H1 (cell line): ENCODE data around the gene TGFB3. TPM values are rescaled to one million over a fixed set of nuclear protein-coding genes. Genes with fewer than 3 reads are reported as not detected.
A peak's percentile ranks its signal among the peaks of the same experiment; 100 is the strongest.

Experiments used
- CTCF ChIA-PET: fragments of 300-600 bp; sonication (Branson Sonifier 250); formaldehyde crosslinking; loops from one replicate; lab custom pipeline; 2021; ENCODE audit not compliant: partially characterized antibody; lab: Charles Lee
- POLR2A ChIA-PET: fragments of 300-600 bp; sonication (Branson Sonifier 250); formaldehyde crosslinking; loops from one replicate; lab custom pipeline; 2021; ENCODE audit warnings: inconsistent platforms; ENCODE audit not compliant: partially characterized antibody; lab: Charles Lee
- DNase-seq, 2 experiments: peaks; one replicate each; pipeline versions ENCODE4 v3.0.0 to v3.0.0-alpha.2; 2010 to 2022; ENCODE audit warnings: low spot score in 2 of 2, low read depth in 1 of 2, mixed read lengths in 1 of 2
- FAIRE-seq: peaks from 2 replicates; lab custom pipeline; 2011; peaks lifted over from hg19 to GRCh38; lab: Jason Lieb, UNC
- H2AFZ ChIP-seq: 2 replicates; pipeline ENCODE4 v1.8.1; 2012; ENCODE audit warnings: low read length, inconsistent platforms
- H2AK5ac ChIP-seq: 2 replicates; pipeline ENCODE4 v1.6.1; 2013; ENCODE audit warnings: low read depth, low read length
- H2BK120ac ChIP-seq: replicated peaks from 2 replicates; pipeline ENCODE3; 2013; ENCODE audit warnings: low read depth, low read length, inconsistent platforms
- H2BK12ac ChIP-seq: 2 replicates; pipeline ENCODE4 v1.6.1; 2013; ENCODE audit warnings: low read depth, low read length
- H2BK15ac ChIP-seq: 2 replicates; pipeline ENCODE4 v1.6.1; 2013; ENCODE audit warnings: low read length
- H2BK20ac ChIP-seq: 2 replicates; pipeline ENCODE4 v1.6.1; 2013; ENCODE audit warnings: low read length
- H2BK5ac ChIP-seq: 2 replicates; pipeline ENCODE4 v1.6.1; 2013; ENCODE audit warnings: low read depth, low read length
- H3K14ac ChIP-seq: 2 replicates; pipeline ENCODE4 v1.6.1; 2013; ENCODE audit warnings: inconsistent platforms; ENCODE audit not compliant: insufficient read length
- H3K18ac ChIP-seq: 2 replicates; pipeline ENCODE4 v1.6.1; 2013; ENCODE audit warnings: low read length; ENCODE audit errors: extremely low read depth
- H3K23ac ChIP-seq: 2 replicates; pipeline ENCODE4 v1.6.1; 2013; ENCODE audit warnings: inconsistent platforms; ENCODE audit not compliant: insufficient read length
- H3K23me2 ChIP-seq: 2 replicates; pipeline ENCODE4 v1.6.1; 2013; ENCODE audit warnings: low read depth, low read length
- H3K27ac ChIP-seq: 2 replicates; pipeline ENCODE4 v1.6.1; 2011; ENCODE audit warnings: low read depth, low read length, inconsistent platforms
- H3K27me3 ChIP-seq, 4 experiments: replicated peaks in 1 of 4; 1 replicate in 1 of 4; 2 replicates in 3 of 4; pipeline versions ENCODE4 v1.6.1 to v1.8.1; 2011 to 2013; ENCODE audit warnings: low read length in 3 of 4, mild to moderate bottlenecking in 3 of 4, inconsistent platforms in 2 of 4, mixed read lengths in 2 of 4, moderate library complexity in 1 of 4; ENCODE audit not compliant: control insufficient read depth in 3 of 4, insufficient read depth in 3 of 4; ENCODE audit errors: extremely low read depth in 1 of 4
- H3K36me3 ChIP-seq, 4 experiments: 2 replicates each; pipeline versions ENCODE4 v1.6.1 to v1.8.1; 2011 to 2013; ENCODE audit warnings: mild to moderate bottlenecking in 4 of 4, low read length in 3 of 4, moderate library complexity in 2 of 4, control low read depth in 1 of 4, inconsistent platforms in 1 of 4; ENCODE audit not compliant: insufficient read depth in 4 of 4, control insufficient read depth in 2 of 4
- H3K4ac ChIP-seq: replicated peaks from 2 replicates; pipeline ENCODE3; 2013; ENCODE audit warnings: low read length, low read depth, mixed read lengths, inconsistent platforms; ENCODE audit not compliant: insufficient read length
- H3K4me1 ChIP-seq, 4 experiments: replicated peaks in 1 of 4; 1 replicate in 1 of 4; 2 replicates in 3 of 4; pipeline versions ENCODE4 v1.6.1 to v1.8.1; 2011 to 2013; ENCODE audit warnings: low read length in 3 of 4, inconsistent platforms in 2 of 4, mixed read lengths in 1 of 4; ENCODE audit not compliant: insufficient read depth in 4 of 4, control insufficient read depth in 3 of 4
- H3K4me2 ChIP-seq, 2 experiments: 2 replicates each; pipeline versions ENCODE4 v1.6.1 to v1.8.1; 2011 to 2013; ENCODE audit warnings: low read depth in 2 of 2, low read length in 2 of 2, control low read depth in 1 of 2, inconsistent platforms in 1 of 2, mild to moderate bottlenecking in 1 of 2; ENCODE audit not compliant: insufficient read depth in 1 of 2
- H3K4me3 ChIP-seq, 4 experiments: fragments of 200-600, 300-600 bp in 1 of 4; sonication (generic), shearing (Covaris generic), sonication (Bioruptor Twin) in 1 of 4; 2 replicates each; pipeline versions ENCODE4 v1.5.1 to v1.8.1; 2011 to 2016; ENCODE audit warnings: low read length in 4 of 4, low read depth in 3 of 4, control low read depth in 2 of 4, inconsistent platforms in 2 of 4, mild to moderate bottlenecking in 2 of 4, mixed read lengths in 1 of 4, moderate library complexity in 1 of 4; ENCODE audit not compliant: insufficient read depth in 2 of 4; ENCODE audit errors: extremely low read depth in 1 of 4
- H3K56ac ChIP-seq: replicated peaks from 2 replicates; pipeline ENCODE3; 2013; ENCODE audit warnings: low read depth, mild to moderate bottlenecking, mixed read lengths, low read length, inconsistent platforms; ENCODE audit not compliant: insufficient read length
- H3K79me1 ChIP-seq: 2 replicates; pipeline ENCODE4 v1.6.1; 2013; ENCODE audit warnings: low read depth, low read length, control low read depth
- H3K79me2 ChIP-seq, 2 experiments: 2 replicates each; pipeline versions ENCODE4 v1.6.1 to v1.8.1; 2012 to 2013; ENCODE audit warnings: low read length in 2 of 2, mild to moderate bottlenecking in 2 of 2, inconsistent platforms in 1 of 2; ENCODE audit not compliant: insufficient read depth in 2 of 2, control insufficient read depth in 1 of 2
- H3K9ac ChIP-seq, 4 experiments: replicated peaks in 1 of 4; 1 replicate in 1 of 4; 2 replicates in 3 of 4; pipeline versions ENCODE4 v1.6.1 to v1.8.1; 2011 to 2013; ENCODE audit warnings: low read depth in 3 of 4, low read length in 3 of 4, control low read depth in 2 of 4, mild to moderate bottlenecking in 2 of 4, moderate library complexity in 2 of 4, inconsistent platforms in 1 of 4; ENCODE audit errors: extremely low read depth in 1 of 4
- H3K9me3 ChIP-seq, 2 experiments: 2 replicates each; pipeline versions ENCODE4 v1.6.1 to v1.8.1; 2012 to 2013; ENCODE audit warnings: mild to moderate bottlenecking in 2 of 2, moderate library complexity in 2 of 2, control low read depth in 1 of 2, inconsistent platforms in 1 of 2, low read depth in 1 of 2, low read length in 1 of 2, mixed read lengths in 1 of 2; ENCODE audit not compliant: insufficient read depth in 2 of 2
- H4K20me1 ChIP-seq, 2 experiments: replicated peaks in 1 of 2; 2 replicates each; pipeline versions ENCODE3 to v1.8.1; 2011 to 2013; ENCODE audit warnings: inconsistent platforms in 2 of 2, low read length in 2 of 2, mild to moderate bottlenecking in 1 of 2; ENCODE audit not compliant: insufficient read depth in 2 of 2, control insufficient read depth in 1 of 2
- H4K5ac ChIP-seq: 2 replicates; pipeline ENCODE4 v1.6.1; 2013; ENCODE audit warnings: low read length, low read depth, mixed read lengths, inconsistent platforms; ENCODE audit not compliant: insufficient read length
- H4K8ac ChIP-seq: 2 replicates; pipeline ENCODE4 v1.8.0; 2013; ENCODE audit warnings: mild to moderate bottlenecking, moderate library complexity, low read length, inconsistent platforms; ENCODE audit not compliant: insufficient read depth; ENCODE audit errors: extremely low read depth
- H4K91ac ChIP-seq: replicated peaks from 2 replicates; pipeline ENCODE3; 2013; ENCODE audit warnings: low read length, mixed read lengths, inconsistent platforms; ENCODE audit not compliant: insufficient read length
- ASH2L ChIP-seq: fragments of 200-600, 300-600 bp; sonication (generic); IDR thresholded peaks from one replicate; pipeline ENCODE4 v1.7.1; 2017; ENCODE audit warnings: low read length
- BCL11A ChIP-seq, 2 experiments: IDR thresholded peaks; one replicate each; pipeline ENCODE4 v1.6.1; 2011; ENCODE audit warnings: low read depth in 2 of 2, low read length in 2 of 2, mild to moderate bottlenecking in 2 of 2
- EGR1 ChIP-seq: IDR thresholded peaks from 2 replicates; pipeline ENCODE4 v1.6.1; 2011; ENCODE audit warnings: low read depth, low read length, borderline replicate concordance
- GTF2F1 ChIP-seq: IDR thresholded peaks from 2 replicates; pipeline ENCODE4 v1.6.1; 2012; ENCODE audit warnings: low read depth, low read length, improper control_type of control experiment, borderline replicate concordance
- HDAC6 ChIP-seq: IDR thresholded peaks from one replicate; pipeline ENCODE4 v1.7.1; 2012; ENCODE audit warnings: low read depth, mild to moderate bottlenecking, inconsistent platforms, low read length, moderate library complexity
- KDM1A ChIP-seq: fragments of 200-600, 300-600 bp; sonication (generic); IDR thresholded peaks from 2 replicates; pipeline ENCODE4 v1.7.1; 2016; ENCODE audit warnings: mild to moderate bottlenecking, low read length, borderline replicate concordance
- RNF2 ChIP-seq: fragments of 200-900, 300-1000 bp; sonication (generic); IDR thresholded peaks from 2 replicates; pipeline ENCODE4 v1.7.1; 2016; ENCODE audit warnings: borderline replicate concordance, low read depth, mild to moderate bottlenecking, antibody characterized with exemption, low read length; ENCODE audit not compliant: poor library complexity, severe bottlenecking; ENCODE audit errors: missing control alignments
- SIRT6 ChIP-seq: IDR thresholded peaks from one replicate; pipeline ENCODE4 v1.7.1; 2012; ENCODE audit warnings: low read length, inconsistent platforms
- TAF7 ChIP-seq: optimal IDR thresholded peaks from 2 replicates; pipeline ENCODE3; 2011; ENCODE audit warnings: low read depth, mild to moderate bottlenecking, inconsistent platforms, low read length, moderate library complexity, borderline replicate concordance
- TEAD4 ChIP-seq: IDR thresholded peaks from 2 replicates; pipeline ENCODE4 v1.6.1; 2012; ENCODE audit warnings: low read depth, low read length, inconsistent platforms, mixed read lengths
- WGBS, 2 experiments: shearing (Covaris generic) in 1 of 2; methylation state at CpG; one replicate each; pipeline versions ENCODE4 v1.1.6 to v1.1.7; 2013 to 2015; ENCODE audit warnings: low lambda C conversion rate in 2 of 2, mixed read lengths in 2 of 2, inconsistent platforms in 1 of 2, low coverage in 1 of 2, missing lambda C conversion rate in 1 of 2; ENCODE audit not compliant: insufficient replicate concordance in 2 of 2, insufficient coverage in 1 of 2, insufficient read length in 1 of 2; ENCODE audit errors: extremely low coverage in 1 of 2, missing lambda C conversion rate in 1 of 2; 5-methylcytosine and 5-hydroxymethylcytosine counted together
- polyA plus RNA-seq, 7 experiments: library from polyadenylated mRNA; depleted of rRNA in 3 of 7; stranded (reverse) in 5 of 7; unstranded in 2 of 7; fragments of >200 nt in 5 of 7; fragments of 200-250 nt in 2 of 7; gene quantifications; 1 replicate in 5 of 7; 2 replicates in 1 of 7; 4 replicates in 1 of 7; pipeline versions ENCODE4 v1.2.1 to v1.2.3, GENCODE V29; 2011 to 2013; ENCODE audit warnings: missing spikeins in 2 of 7, mixed read lengths in 2 of 7
- total RNA-seq: library from RNA; stranded (reverse); fragmentation: NEBNext Ultra II Directional; extraction: Animal tissue kit (Norgen Biotek cat#: 25700); gene quantifications from 2 replicates; pipeline ENCODE4 v1.2.1, GENCODE V29; 2021
- TF ChIP-seq, protein P1 (sequence below), 3 experiments: IDR thresholded peaks; 1 replicate in 2 of 3; 2 replicates in 1 of 3; pipeline versions ENCODE4 v1.5.1 to v1.6.1; 2011; ENCODE audit warnings: low read length in 3 of 3, mild to moderate bottlenecking in 3 of 3, inconsistent platforms in 2 of 3, low read depth in 1 of 3, moderate library complexity in 1 of 3; ENCODE audit not compliant: insufficient read depth in 1 of 3; ENCODE audit errors: control extremely low read depth in 1 of 3

TGFB3 gene
- total and polyA plus RNA-seq, 2 of the 8 experiments (the other 6 are each of a cell fraction or from before 2014, with no cell fraction given), result 0.65 to 0.86 TPM

DNA sequence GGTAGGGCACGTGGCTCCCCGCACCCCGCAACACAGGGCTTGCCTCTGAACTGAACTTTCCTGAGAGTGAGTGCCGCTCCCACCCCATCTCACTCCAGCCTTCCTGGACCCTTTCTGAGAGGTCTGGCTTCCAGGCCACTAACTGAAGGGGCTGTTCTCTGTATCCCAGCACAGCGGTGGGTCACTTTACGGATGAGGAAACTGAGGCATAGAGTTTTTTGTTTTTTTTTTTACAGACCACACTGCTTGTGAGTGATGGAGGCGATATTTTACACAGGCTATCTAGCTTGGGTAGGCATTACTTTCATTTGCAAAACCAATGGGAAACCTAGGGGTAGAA is 1.2 kb upstream of the TGFB3 start:
- Histone ChIP-seq H2AK5ac (no peak overlapping the region), H2BK5ac (no peak overlapping the region), H3K56ac (no peak overlapping the region), H3K79me1 (no peaks in the 10 kb centered on the region), H4K91ac (peak overlapping the region; percentile 57), H3K36me3 (no peaks in the 10 kb centered on the region), H3K18ac (peak overlapping the region; percentile 60; the same call in 1 of the 2 replicates), H3K14ac (no peak overlapping the region), H2AFZ (peak overlapping the region; percentile 81), H3K4ac (no peak overlapping the region), H3K23ac (no peak overlapping the region), H3K27me3 (peaks cover 0 to 26% (median 17%) of the 10 kb centered on the region in 4 experiments; a peak in 5 of 7 replicates), H2BK20ac (no peak overlapping the region), H3K4me3 (peak overlapping the region; percentile 32 to 89 (median 66)), H3K4me2 (peak overlapping the region; percentile 26 to 86), H4K20me1 (no peaks in the 10 kb centered on the region), H2BK15ac (no peak overlapping the region), H3K79me2 (no peaks in the 10 kb centered on the region), H3K23me2 (peaks cover 9% of the 10 kb centered on the region), H4K8ac (no peak overlapping the region; the same call in 1 of the 2 replicates), H3K27ac (no peak overlapping the region), H3K4me1 (peaks cover 0 to 11% (median 2%) of the 10 kb centered on the region in 4 experiments; a peak in 6 of 7 replicates), H2BK120ac (no peak overlapping the region), H2BK12ac (no peak overlapping the region), H3K9me3 (no peaks in the 10 kb centered on the region), H4K5ac (no peak overlapping the region), H3K9ac (0 out of 7 replicates have a peak overlapping the region, but pooled peaks of 1 of the 4 experiments have one; percentile 35)
- ChIA-PET POLR2A (interaction anchor here (1.0 kb wide), 2 partner anchors 8 to 14 kb away, joined by 3 read pairs; no protein-coding TSS in a partner anchor), CTCF (interaction anchor here (0.5 to 20.1 kb wide), 35 partner anchors 9 to 964 kb away, joined by 3 to 261 read pairs (median 3); no protein-coding TSS in a partner anchor)
- DNase-seq (no peak), FAIRE-seq (no peak)
- 27% methylated on average over 7 of the region's 7 CpGs; no CpG with 5 or more reads in 1 of the 2 experiments for WGBS, 2 experiments
- TF ChIP-seq KDM1A, result no peak
- TF ChIP-seq BCL11A (IDR thresholded peaks at IDR 0.05; ENCODE audit: low read depth in 2 of 2, low read length in 2 of 2), result no peak
- TF ChIP-seq TAF7, result no peak
- no peak for TF ChIP-seq EGR1
- TF ChIP-seq TEAD4, result no peak
- no peak for TF ChIP-seq HDAC6
- TF ChIP-seq, protein P1, sequence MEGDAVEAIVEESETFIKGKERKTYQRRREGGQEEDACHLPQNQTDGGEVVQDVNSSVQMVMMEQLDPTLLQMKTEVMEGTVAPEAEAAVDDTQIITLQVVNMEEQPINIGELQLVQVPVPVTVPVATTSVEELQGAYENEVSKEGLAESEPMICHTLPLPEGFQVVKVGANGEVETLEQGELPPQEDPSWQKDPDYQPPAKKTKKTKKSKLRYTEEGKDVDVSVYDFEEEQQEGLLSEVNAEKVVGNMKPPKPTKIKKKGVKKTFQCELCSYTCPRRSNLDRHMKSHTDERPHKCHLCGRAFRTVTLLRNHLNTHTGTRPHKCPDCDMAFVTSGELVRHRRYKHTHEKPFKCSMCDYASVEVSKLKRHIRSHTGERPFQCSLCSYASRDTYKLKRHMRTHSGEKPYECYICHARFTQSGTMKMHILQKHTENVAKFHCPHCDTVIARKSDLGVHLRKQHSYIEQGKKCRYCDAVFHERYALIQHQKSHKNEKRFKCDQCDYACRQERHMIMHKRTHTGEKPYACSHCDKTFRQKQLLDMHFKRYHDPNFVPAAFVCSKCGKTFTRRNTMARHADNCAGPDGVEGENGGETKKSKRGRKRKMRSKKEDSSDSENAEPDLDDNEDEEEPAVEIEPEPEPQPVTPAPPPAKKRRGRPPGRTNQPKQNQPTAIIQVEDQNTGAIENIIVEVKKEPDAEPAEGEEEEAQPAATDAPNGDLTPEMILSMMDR (IDR thresholded peaks at IDR 0.05; ENCODE audit: control extremely low read depth in 1 of 3, insufficient read depth in 1 of 3, low read depth in 1 of 3, low read length in 3 of 3), result peak in 1 of 3 experiments; percentile 2; a peak in 1 of 4 replicates
- no peak for TF ChIP-seq ASH2L
- TF ChIP-seq RNF2, result no peak
- TF ChIP-seq GTF2F1, result no peak
- TF ChIP-seq SIRT6, result no peak
